Right lobe of liver (tissue), 4 donors: ENCODE data around the gene REEP3.

Source experiments
- POLR2A ChIP-seq: fragments of 450-650 bp; IDR thresholded peaks from one replicate; pipeline ENCODE4 v1.6.1; 2017; ENCODE audit warnings: antibody characterized with exemption, mild to moderate bottlenecking
- TF ChIP-seq, protein P1 (sequence below), 4 donors: fragments of 200-600 bp in 3 of 4; fragments of 450-650 bp in 1 of 4; IDR thresholded peaks; one replicate each; pipeline versions ENCODE4 v1.5.1 to v1.8.0; 2016 to 2022; ENCODE audit warnings: antibody characterized with exemption in 4 of 4, mild to moderate bottlenecking in 2 of 4
- donor health status: DM: no; HTN: no; CAD: no.
- donor health status: DM: no; HTN: no; CAD: no.
- donor health status: DM: no; HTN: yes; CAD: no.

DNA sequence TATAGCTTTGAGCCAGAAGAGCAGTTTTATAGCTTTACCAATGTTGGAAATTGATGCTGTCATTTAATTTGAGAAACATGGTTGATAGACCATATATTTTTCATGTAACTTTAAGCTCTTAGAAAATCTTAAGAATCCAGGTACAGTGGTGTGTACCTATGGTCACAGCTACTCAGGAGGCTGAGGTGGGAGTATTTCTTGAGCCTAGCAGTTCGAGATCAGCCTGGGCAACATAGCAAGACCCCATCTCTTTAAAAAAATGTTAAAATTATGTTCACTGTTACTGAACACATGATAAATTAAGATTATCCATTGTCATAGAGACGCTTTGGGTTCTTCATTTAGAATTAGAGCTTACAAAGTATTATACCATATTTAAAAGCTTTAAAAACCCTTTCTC is 18.2 kb downstream of the REEP3 start:
- TF ChIP-seq, protein P1, sequence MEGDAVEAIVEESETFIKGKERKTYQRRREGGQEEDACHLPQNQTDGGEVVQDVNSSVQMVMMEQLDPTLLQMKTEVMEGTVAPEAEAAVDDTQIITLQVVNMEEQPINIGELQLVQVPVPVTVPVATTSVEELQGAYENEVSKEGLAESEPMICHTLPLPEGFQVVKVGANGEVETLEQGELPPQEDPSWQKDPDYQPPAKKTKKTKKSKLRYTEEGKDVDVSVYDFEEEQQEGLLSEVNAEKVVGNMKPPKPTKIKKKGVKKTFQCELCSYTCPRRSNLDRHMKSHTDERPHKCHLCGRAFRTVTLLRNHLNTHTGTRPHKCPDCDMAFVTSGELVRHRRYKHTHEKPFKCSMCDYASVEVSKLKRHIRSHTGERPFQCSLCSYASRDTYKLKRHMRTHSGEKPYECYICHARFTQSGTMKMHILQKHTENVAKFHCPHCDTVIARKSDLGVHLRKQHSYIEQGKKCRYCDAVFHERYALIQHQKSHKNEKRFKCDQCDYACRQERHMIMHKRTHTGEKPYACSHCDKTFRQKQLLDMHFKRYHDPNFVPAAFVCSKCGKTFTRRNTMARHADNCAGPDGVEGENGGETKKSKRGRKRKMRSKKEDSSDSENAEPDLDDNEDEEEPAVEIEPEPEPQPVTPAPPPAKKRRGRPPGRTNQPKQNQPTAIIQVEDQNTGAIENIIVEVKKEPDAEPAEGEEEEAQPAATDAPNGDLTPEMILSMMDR (IDR thresholded peaks at IDR 0.05): no peak
- no peak for TF ChIP-seq POLR2A
